NCI-H2171 (cell line): ENCODE measurements around the gene GATAD2B.
"Not testable (repeated sequence)": the region's sequence is repeated elsewhere in the genome, so short reads cannot be mapped to it uniquely, and the experiment has no call there.

Experiments used
- DNase-seq: peaks from one replicate; lab custom pipeline; 2025; lab: John Stamatoyannopoulos, UW

The GATAD2B gene

DNA sequence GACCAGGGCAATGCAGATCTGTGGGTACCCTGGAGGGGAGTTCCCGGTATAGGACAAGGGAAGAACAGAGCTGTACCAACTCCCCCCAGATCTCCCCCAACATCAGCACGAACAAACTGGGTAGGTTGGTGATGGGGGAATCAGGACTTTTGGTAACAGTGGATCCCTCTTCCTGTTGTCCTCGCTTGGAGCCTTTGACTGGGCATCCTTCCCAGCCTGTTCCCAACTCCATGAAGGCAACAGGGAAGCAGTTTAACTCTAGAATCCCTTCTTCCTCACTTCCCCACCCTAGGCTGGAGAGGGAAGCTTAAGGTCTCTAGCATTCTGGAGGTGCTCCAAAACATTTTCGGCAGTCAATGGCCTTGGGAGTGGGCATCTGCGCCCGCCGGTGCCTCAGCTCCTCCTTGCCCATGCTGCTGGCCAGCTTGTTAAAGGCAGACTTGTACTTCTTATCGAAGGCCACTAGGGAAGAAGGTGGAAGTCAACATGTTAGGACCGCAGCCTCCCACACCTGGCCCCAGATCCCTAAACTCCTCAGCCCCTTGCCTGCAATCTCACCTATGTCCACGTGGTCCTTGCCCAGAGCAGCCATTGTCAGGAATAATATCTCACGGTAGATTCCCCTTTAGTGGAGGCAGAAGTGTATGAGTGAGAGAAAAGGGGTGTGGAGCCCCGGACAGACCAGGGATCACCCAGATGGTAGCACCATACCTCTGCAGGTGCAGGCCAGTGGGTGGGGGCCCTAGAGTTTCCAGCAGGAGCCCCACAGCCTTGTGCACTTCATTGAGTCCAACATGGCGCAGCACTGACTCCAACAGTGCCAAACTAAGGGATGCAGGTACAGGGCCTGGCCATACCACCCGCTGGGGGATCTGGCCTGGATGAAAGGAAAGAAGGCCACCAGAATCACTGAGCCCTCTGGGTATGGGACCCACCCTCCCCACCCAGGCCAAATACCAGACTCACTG is 7.5 kb upstream of the GATAD2B start:
- DNase-seq = no peak

DNA sequence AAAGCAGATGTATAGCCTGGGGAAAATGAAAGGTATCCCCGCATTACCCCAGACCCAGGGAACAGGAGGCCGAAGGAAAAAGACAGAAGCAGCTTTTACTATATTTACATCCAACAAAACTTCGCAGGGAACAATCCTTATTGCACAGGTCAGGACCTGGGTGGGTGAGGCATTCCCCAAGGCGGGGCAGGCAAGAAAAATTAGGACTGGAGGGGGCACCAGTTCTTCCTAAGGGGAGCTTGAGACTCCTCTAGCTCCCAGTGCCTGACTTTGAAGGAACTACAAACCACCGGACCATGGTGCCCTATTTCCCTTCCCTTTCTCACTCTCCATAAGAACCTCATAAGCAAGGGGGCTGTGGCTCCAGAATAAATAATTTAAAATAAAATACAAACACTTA is 6.7 kb upstream of the GATAD2B start:
- DNase-seq = no peak

DNA sequence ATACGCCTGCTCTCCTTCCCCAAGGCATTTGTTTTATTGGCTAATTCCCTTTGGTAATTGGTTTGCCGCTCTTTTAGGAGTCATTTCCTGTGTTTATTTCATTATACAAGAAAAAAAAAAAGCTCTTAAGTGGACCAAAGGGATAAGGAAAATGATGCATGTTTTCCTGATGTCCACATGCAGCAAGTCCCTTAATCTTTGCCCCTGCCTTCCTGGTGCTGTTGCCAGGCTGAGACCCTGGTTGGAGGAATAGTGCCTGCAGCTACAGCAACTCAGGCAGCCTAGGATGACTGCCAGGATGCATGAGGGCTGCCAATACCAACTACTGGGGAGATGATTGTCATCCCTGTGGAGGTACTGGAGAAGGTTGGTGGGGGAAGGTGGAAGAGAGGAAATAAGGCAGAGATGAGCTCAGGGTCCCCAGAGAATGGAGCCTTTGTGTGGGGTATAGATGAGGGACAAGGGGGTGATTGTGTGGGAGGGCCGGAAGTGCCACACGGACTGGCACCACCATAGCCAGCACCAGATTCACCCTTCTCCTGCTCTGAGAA is 6.1 kb upstream of the GATAD2B start:
- no peak for DNase-seq

GRCh38 chr1:153928245-153928644 is 5.5 kb upstream of the GATAD2B start:
- DNase-seq = no peak

DNA sequence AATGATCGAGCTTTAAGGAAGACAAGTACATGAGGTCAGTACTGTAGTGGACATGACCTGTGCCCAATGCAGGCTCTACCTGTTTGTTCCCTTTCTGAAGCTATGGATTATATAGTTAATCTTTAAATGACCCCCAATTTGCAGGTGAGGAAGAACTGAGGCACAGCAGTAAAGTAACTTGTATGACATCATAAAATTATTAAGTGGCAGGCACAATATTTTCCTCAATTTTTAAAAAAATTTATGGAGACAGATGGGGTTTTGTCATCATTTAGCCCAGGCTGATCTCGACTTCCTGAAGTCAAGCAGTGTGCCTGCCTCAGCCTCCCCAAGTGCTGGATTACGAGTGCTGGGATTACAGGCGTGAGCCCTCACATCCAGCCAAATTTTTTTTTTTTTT is 3.6 kb upstream of the GATAD2B start:
- no peak for DNase-seq

GRCh38 chr1:153922076-153922971 is 448 bp downstream of the GATAD2B start:
- DNase-seq = peak; percentile 85

DNA sequence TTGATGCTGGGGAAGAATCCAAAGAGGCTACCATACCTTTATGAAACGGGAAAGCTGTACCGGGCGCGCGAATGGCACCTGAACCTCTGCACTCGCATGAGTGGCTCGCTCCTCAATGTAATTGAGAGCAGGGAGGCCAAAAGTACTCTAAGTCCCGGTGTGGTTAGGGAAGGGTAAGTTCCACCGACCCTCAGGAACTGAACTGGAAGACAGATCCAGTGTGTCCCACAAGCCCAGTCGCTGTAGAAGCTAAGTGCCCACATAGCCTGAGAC is 1.0 kb downstream of the GATAD2B start:
- DNase-seq = peak; percentile 5

DNA sequence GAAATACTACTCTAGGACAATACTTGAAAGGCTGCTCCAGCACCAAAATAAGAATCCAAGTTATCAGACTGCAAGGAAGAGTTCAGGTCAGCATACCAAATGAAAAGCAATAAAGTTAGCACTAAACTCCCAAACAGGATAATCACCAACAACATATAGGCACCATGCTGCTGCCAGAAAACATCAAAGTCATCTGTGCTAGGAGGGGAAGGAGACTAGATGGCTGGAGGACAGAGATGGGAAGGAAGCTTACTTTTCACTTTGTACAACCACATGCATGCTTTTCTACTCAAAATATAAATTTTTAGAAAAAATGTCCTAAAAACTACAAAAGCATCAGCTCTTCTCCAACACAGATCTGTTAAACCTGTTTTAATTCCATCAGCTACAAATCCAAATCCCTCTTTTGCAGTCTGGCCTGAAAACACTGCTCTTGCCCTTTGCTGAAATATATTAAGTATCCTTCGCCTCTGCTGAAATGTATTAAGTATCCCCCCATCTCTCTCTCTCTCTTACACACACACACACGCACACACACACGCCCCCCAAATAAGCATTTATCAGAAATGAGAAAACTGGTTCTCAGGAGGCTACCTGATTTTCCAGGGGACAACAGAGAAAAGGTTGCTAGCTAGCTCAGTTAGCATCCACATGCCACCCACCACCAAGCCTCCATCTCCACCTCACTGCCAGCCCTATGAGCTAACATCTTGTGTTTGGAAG is 1.5 kb downstream of the GATAD2B start:
- DNase-seq = no peak

DNA sequence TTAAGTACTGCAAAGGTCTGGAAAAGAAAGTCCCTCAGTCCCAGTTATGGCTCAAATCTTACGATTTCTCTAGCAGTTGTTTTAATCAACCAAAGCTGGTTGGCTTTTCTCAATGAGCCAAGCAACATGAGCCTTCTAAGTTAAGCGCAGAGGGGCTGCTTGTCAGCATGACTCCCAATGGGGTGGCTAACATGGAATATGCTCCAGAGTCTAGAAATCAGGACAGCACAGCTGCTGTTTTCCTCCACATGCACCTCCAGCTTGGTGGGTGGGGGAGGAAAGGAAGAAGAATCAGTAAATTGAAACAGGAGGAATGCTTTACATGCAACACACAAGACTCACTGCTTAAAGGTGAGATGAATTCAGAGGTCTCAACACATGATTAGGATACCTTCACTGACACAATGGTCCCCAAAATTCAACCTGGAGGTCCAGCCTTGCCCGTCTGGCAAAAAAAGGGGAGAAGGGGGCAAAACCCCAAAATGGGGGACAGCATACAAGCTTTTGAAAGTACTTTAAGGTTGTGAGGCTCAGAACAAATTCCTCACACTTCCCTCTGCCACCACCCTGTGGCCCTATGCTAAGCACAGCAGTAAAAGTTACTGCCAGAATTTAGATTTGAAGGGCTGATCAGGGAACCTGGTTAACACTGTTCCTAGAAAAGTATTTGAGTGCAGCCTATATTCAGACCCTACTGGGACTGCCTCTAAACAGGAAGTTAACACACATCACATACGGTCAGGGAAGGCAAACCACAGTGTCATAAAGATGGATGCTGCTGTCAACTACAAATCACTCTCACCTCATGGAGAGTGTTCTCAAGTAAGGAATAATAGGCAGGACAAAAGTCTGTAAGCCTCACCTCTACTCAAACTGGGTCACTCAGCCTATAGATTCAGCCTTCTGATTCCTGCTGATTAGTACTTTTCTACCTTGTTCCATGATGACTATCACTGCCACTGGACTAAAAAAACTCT is 2.6 kb downstream of the GATAD2B start:
- DNase-seq = peak; percentile 4

- no peak for DNase-seq
Observed at GRCh38 chr1:153916297-153916696, 6.5 kb downstream of the GATAD2B start.

DNA sequence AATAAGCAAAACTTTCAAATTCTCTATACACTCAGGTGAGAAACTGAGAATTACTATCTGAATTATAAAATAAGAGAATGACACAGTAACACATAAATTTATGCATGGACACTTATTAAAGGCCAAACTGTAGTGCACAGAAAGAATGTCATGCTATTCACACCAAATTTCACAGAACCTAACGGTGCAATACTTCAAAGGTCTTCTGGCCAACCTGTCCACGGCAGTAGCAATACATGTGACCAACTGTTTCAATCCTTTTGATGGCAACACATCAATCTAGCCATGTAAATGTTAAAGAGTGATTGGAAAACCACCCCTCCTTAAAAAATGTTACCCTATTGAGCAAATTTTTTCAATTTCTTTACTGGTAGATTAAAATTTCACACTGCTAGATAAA is 10.4 kb downstream of the GATAD2B start:
- DNase-seq = no peak

- not testable (repeated sequence) for DNase-seq
Observed at GRCh38 chr1:153910560-153910959, 12.2 kb downstream of the GATAD2B start.

DNA sequence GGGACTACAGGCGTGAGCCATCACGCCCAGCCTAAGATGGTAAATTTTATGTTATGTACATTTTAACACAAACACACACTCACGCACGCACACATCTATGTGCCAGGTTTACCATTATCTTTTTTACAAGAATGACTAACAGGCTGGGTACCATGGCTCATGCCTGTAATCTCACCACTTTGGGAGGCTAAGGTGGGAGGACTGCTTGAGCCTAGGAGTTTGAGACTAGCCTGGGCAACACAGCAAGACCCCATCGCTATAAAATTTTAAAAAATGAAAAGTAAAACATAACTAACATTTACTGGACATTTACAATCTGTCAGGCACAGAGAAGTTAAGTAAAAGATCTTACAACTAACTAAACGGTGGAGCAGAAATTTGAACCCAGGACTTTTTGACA is 14.7 kb downstream of the GATAD2B start:
- DNase-seq = no peak

DNA sequence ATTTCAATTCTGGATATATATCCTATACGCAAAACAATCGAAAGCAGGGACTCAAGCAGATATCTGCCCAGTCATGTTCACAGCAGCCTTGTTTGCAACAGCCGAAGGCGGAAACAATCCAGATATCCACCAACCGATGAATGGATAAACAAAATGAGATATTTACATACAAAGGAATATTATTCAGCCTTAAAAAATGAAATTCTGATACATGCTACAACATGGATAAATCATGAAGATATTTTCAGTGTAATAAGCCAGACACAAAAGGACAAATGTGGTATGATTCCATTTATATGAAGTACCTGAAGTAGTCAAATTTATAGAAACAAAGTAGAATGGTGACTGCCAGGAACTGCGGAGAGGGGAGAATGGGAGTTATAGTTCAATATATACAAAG is 15.6 kb downstream of the GATAD2B start:
- DNase-seq = no peak

- no peak for DNase-seq
Observed at GRCh38 chr1:153906396-153906795, 16.4 kb downstream of the GATAD2B start.

DNA sequence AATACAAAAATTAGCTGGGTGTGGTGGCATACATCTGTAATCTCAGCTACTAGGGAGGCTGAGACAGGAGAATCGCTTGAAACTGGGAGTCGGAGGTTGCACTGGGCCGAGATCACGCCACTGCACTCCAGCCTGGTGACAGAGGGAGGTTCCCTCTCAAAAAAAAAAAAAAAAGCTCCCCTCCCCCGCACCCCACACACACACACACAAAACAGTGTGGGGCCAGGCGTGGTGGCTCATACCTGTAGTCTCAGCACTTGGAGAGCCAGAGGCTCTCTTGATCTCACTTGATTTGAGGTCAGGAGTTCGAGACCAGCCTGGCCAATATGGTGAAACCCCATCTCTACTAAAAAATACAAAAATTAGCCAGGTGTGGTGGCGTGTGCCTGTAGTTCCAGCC is 16.9 kb downstream of the GATAD2B start:
- DNase-seq = not testable (repeated sequence)

GRCh38 chr1:153903841-153904455 is 18.8 kb downstream of the GATAD2B start:
- no peak for DNase-seq

- no peak for DNase-seq
Observed at GRCh38 chr1:153899509-153899908, 23.3 kb downstream of the GATAD2B start.

DNA sequence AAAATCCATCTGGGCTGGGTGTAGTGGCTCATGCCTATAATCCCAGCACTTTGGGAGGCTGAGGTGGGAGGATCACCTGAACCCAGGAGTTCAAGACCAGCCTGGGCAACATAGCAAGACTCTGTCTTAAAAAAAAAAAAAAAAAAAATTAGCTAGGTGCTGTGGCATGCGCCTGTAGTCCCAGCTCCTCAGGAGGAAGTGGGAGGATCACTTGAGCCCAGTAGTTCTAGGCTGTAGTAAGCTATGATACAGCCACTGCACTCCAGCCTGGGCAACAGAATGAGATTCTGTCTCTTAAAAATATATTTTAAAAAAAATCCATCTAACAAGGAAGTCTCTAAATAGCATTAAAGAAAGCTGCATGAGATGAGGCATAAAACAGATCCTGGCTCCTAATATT is 26.9 kb downstream of the GATAD2B start:
- DNase-seq = not testable (repeated sequence)

- DNase-seq = not testable (repeated sequence)
Observed at GRCh38 chr1:153891042-153891441, 31.7 kb downstream of the GATAD2B start.
